Stimulated activated naive CD8-positive, alpha-beta T cell treated with anti-CD3 and anti-CD28 coated beads, Interleukin-15, Interleukin-2, amounts not matched to agents 100 U/mL and 50 U/mL, for 24 hours (primary cell): ENCODE measurements around the gene CYP27C1.
"Not testable (repeated sequence)": the region's sequence is repeated elsewhere in the genome, so short reads cannot be mapped to it uniquely, and the experiment has no call there.

Experiments
- ATAC-seq: fragments of 150-1000 bp; cut with Tn5 transposase; one replicate; pipeline ENCODE4 v1.10.0; 2021
- DNase-seq: peaks from one replicate; pipeline ENCODE4 v3.0.0; 2021

The CYP27C1 gene

GRCh38 chr2:127220102-127220767 lies at the start of gene CYP27C1:
CYP27C1 (minus strand) TSS chr2:127220299; CDS start chr2:127220270, 29 bp downstream.
- peak; percentile 45 for ATAC-seq
- peak; percentile 22 for DNase-seq

- no peak for DNase-seq
- ATAC-seq: no peak
Observed at GRCh38 chr2:127261804-127262406, 41.8 kb upstream of the CYP27C1 start.

- no peak for DNase-seq
- ATAC-seq: no peak
Observed at GRCh38 chr2:127259355-127259754, 39.3 kb upstream of the CYP27C1 start.

- ATAC-seq: no peak
- no peak for DNase-seq
Observed at GRCh38 chr2:127256866-127257265, 36.8 kb upstream of the CYP27C1 start.

- no peak for ATAC-seq
Observed at GRCh38 chr2:127256381-127256780, 36.3 kb upstream of the CYP27C1 start.

GRCh38 chr2:127255721-127256120 lies 35.6 kb upstream of the CYP27C1 start:
- ATAC-seq (no peak), DNase-seq (no peak)

More at GRCh38 chr2:127256381-127256780, 36.3 kb upstream of the CYP27C1 start:
- DNase-seq: no peak

- ATAC-seq: no peak
- DNase-seq: no peak
Observed at GRCh38 chr2:127255146-127255545, 35.0 kb upstream of the CYP27C1 start.

GRCh38 chr2:127254386-127254981 lies 34.4 kb upstream of the CYP27C1 start:
- no peak for DNase-seq
- ATAC-seq: no peak

GRCh38 chr2:127241184-127241583 lies 21.1 kb upstream of the CYP27C1 start:
- not testable (repeated sequence) for DNase-seq, ATAC-seq

GRCh38 chr2:127239395-127239794 lies 19.3 kb upstream of the CYP27C1 start:
- no peak for DNase-seq
- ATAC-seq: no peak

GRCh38 chr2:127237768-127238167 lies 17.7 kb upstream of the CYP27C1 start:
- not testable (repeated sequence) for DNase-seq, ATAC-seq

GRCh38 chr2:127235082-127235702 lies 15.1 kb upstream of the CYP27C1 start:
- DNase-seq: no peak
- ATAC-seq: no peak

GRCh38 chr2:127233710-127234109 lies 13.6 kb upstream of the CYP27C1 start:
- ATAC-seq: no peak
- DNase-seq: no peak

GRCh38 chr2:127231130-127231865 lies 11.2 kb upstream of the CYP27C1 start:
- ATAC-seq (no peak), DNase-seq (no peak)

GRCh38 chr2:127229555-127229954 lies 9.5 kb upstream of the CYP27C1 start:
- ATAC-seq (no peak), DNase-seq (no peak)

- no peak for DNase-seq
- ATAC-seq: no peak
Observed at GRCh38 chr2:127228102-127228501, 8.0 kb upstream of the CYP27C1 start.

- DNase-seq, ATAC-seq: not testable (repeated sequence)
Observed at GRCh38 chr2:127227264-127227660, 7.2 kb upstream of the CYP27C1 start.

- DNase-seq (peak; percentile 47), ATAC-seq (peak; percentile 94)
Observed at GRCh38 chr2:127226520-127227263, 6.6 kb upstream of the CYP27C1 start.

GRCh38 chr2:127226132-127226519 lies 6.0 kb upstream of the CYP27C1 start:
- no peak for DNase-seq
- ATAC-seq: no peak

GRCh38 chr2:127225186-127225960 lies 5.3 kb upstream of the CYP27C1 start:
- ATAC-seq: no peak
- no peak for DNase-seq

GRCh38 chr2:127224135-127224534 lies 4.0 kb upstream of the CYP27C1 start:
- ATAC-seq, DNase-seq: not testable (repeated sequence)
